IMR-90 (cell line): ENCODE results near the gene LOXL3. TPM values are rescaled to one million over a fixed set of nuclear protein-coding genes. Genes with fewer than 3 reads are reported as not detected.

Experiments
- ATAC-seq: fragments of 200-7000 bp; cut with Tn5 transposase; 2 replicates; pipeline ENCODE4 v1.9.1; 2020; ENCODE audit warnings: low read depth, mild to moderate bottlenecking, moderate library complexity
- BruUV-seq: library from RNA; stranded (reverse); fragments of 400-500 nt; replicated peaks from 2 replicates; lab custom pipeline; 2021; lab: Mats Ljungman, UMichigan
- CTCF ChIA-PET: fragments of 300-600 bp; formaldehyde crosslinking; extraction: SDS; loops from one replicate; lab custom pipeline; 2021; ENCODE audit warnings: antibody characterized with exemption; lab: Yijun Ruan, JAX
- POLR2A ChIA-PET: fragments of 300-600 bp; sonication (Branson Sonifier 250); formaldehyde crosslinking; loops from one replicate; lab custom pipeline; 2022; ENCODE audit warnings: antibody characterized with exemption; ENCODE audit not compliant: unreplicated experiment; lab: Charles Lee
- DNase-seq: peaks from one replicate; pipeline ENCODE4 v3.0.0; 2013
- H2AFZ ChIP-seq: replicated peaks from 2 replicates; pipeline ENCODE3; 2013; ENCODE audit warnings: low read length, mild to moderate bottlenecking; ENCODE audit not compliant: poor library complexity
- H2AK5ac ChIP-seq: 2 replicates; pipeline ENCODE4 v1.6.1; 2013; ENCODE audit warnings: low read depth, low read length, inconsistent platforms
- H2AK9ac ChIP-seq: replicated peaks from 2 replicates; pipeline ENCODE3; 2013; ENCODE audit warnings: mild to moderate bottlenecking, low read depth, low read length, moderate library complexity; ENCODE audit not compliant: poor library complexity
- H2BK120ac ChIP-seq: 2 replicates; pipeline ENCODE4 v1.6.1; 2013; ENCODE audit warnings: low read depth, low read length, inconsistent platforms
- H2BK15ac ChIP-seq: 3 replicates; pipeline ENCODE4 v1.6.1; 2013; ENCODE audit warnings: low read depth, low read length, inconsistent platforms
- H2BK20ac ChIP-seq: 2 replicates; pipeline ENCODE4 v1.6.1; 2013; ENCODE audit warnings: low read depth, mild to moderate bottlenecking, inconsistent platforms, low read length, moderate library complexity
- H2BK5ac ChIP-seq: 2 replicates; pipeline ENCODE4 v1.6.1; 2013; ENCODE audit warnings: mild to moderate bottlenecking, low read depth, low read length, inconsistent platforms; ENCODE audit not compliant: poor library complexity, severe bottlenecking
- H3K14ac ChIP-seq: replicated peaks from 2 replicates; pipeline ENCODE4 v1.6.1; 2013; ENCODE audit warnings: low read depth, low read length, inconsistent platforms
- H3K18ac ChIP-seq: 2 replicates; pipeline ENCODE4 v1.6.1; 2013; ENCODE audit warnings: low read depth, low read length, control low read depth
- H3K23ac ChIP-seq: 2 replicates; pipeline ENCODE4 v1.6.1; 2013; ENCODE audit warnings: low read depth, low read length, inconsistent platforms
- H3K27ac ChIP-seq: 2 replicates; pipeline ENCODE4 v1.5.1; 2013; ENCODE audit warnings: mild to moderate bottlenecking, control low read depth, low read length; ENCODE audit not compliant: insufficient read depth
- H3K27me3 ChIP-seq: 2 replicates; pipeline ENCODE4 v1.6.1; 2013; ENCODE audit warnings: low read length; ENCODE audit not compliant: control insufficient read depth, insufficient read depth
- H3K36me3 ChIP-seq: 2 replicates; pipeline ENCODE4 v1.6.1; 2013; ENCODE audit warnings: low read length, mixed read lengths; ENCODE audit not compliant: control insufficient read depth, insufficient read depth
- H3K4ac ChIP-seq: 2 replicates; pipeline ENCODE4 v1.6.1; 2013; ENCODE audit warnings: low read depth, low read length, inconsistent platforms
- H3K4me1 ChIP-seq: 2 replicates; pipeline ENCODE4 v1.6.1; 2013; ENCODE audit warnings: low read length, mixed read lengths; ENCODE audit not compliant: control insufficient read depth, insufficient read depth
- H3K4me2 ChIP-seq: 2 replicates; pipeline ENCODE4 v1.6.1; 2013; ENCODE audit warnings: low read depth, mild to moderate bottlenecking, control low read depth, low read length, moderate library complexity
- H3K4me3 ChIP-seq: 2 replicates; pipeline ENCODE4 v1.5.1; 2013; ENCODE audit warnings: low read depth, mild to moderate bottlenecking, control low read depth, low read length, moderate library complexity; ENCODE audit not compliant: insufficient read depth
- H3K56ac ChIP-seq: 2 replicates; pipeline ENCODE4 v1.6.1; 2013; ENCODE audit warnings: low read length, inconsistent platforms; ENCODE audit not compliant: insufficient read depth; ENCODE audit errors: extremely low read depth
- H3K79me1 ChIP-seq, 2 experiments: 2 replicates each; pipeline ENCODE4 v1.6.1; 2013; ENCODE audit warnings: low read length in 2 of 2, inconsistent platforms in 1 of 2, low read depth in 1 of 2
- H3K9ac ChIP-seq: 2 replicates; pipeline ENCODE4 v1.6.1; 2013; ENCODE audit warnings: low read depth, low read length, control low read depth
- H3K9me1 ChIP-seq: 2 replicates; pipeline ENCODE4 v1.6.1; 2013; ENCODE audit warnings: low read length, inconsistent platforms; ENCODE audit not compliant: insufficient read depth
- H3K9me3 ChIP-seq: 2 replicates; pipeline ENCODE4 v1.6.1; 2013; ENCODE audit warnings: low read length; ENCODE audit not compliant: control insufficient read depth, insufficient read depth
- H4K20me1 ChIP-seq: 2 replicates; pipeline ENCODE4 v1.6.1; 2013; ENCODE audit warnings: low read length, inconsistent platforms; ENCODE audit not compliant: insufficient read depth
- H4K5ac ChIP-seq: 2 replicates; pipeline ENCODE4 v1.6.1; 2013; ENCODE audit warnings: mild to moderate bottlenecking, low read depth, low read length, control low read depth
- H4K8ac ChIP-seq, 2 experiments: 2 replicates each; pipeline ENCODE4 v1.6.1; 2013; ENCODE audit warnings: low read depth in 2 of 2, low read length in 2 of 2, control low read depth in 1 of 2, inconsistent platforms in 1 of 2
- H4K91ac ChIP-seq: 2 replicates; pipeline ENCODE4 v1.6.1; 2013; ENCODE audit warnings: low read depth, low read length, inconsistent platforms; ENCODE audit not compliant: insufficient read depth
- CEBPB ChIP-seq: IDR thresholded peaks from 2 replicates; pipeline ENCODE4 v1.6.1; 2012; ENCODE audit warnings: low read depth, low read length, improper control_type of control experiment
- CHD1 ChIP-seq: IDR thresholded peaks from 2 replicates; pipeline ENCODE4 v1.6.1; 2012; ENCODE audit warnings: low read depth, low read length, improper control_type of control experiment
- ELK1 ChIP-seq: fragments of 150-350 bp; IDR thresholded peaks from 2 replicates; pipeline ENCODE4 v1.6.1; 2016; ENCODE audit warnings: low read depth, mild to moderate bottlenecking, low read length, moderate library complexity, borderline replicate concordance
- FOS ChIP-seq: fragments of 150-350 bp; IDR thresholded peaks from 2 replicates; pipeline ENCODE4 v1.6.1; 2016; ENCODE audit warnings: low read depth, low read length
- MAFK ChIP-seq: IDR thresholded peaks from 2 replicates; pipeline ENCODE4 v1.6.1; 2012; ENCODE audit warnings: low read depth, low read length, improper control_type of control experiment
- MXI1 ChIP-seq: IDR thresholded peaks from 2 replicates; pipeline ENCODE4 v1.6.1; 2012; ENCODE audit warnings: low read depth, mild to moderate bottlenecking, low read length, moderate library complexity, borderline replicate concordance
- NFE2L2 ChIP-seq: fragments of 150-350 bp; IDR thresholded peaks from 2 replicates; pipeline ENCODE4 v1.6.1; 2016; ENCODE audit warnings: low read depth, mild to moderate bottlenecking, low read length
- POLR2A ChIP-seq: IDR thresholded peaks from 2 replicates; pipeline ENCODE4 v1.6.1; 2012; ENCODE audit warnings: mild to moderate bottlenecking, low read depth, low read length
- RAD21 ChIP-seq: IDR thresholded peaks from 2 replicates; pipeline ENCODE4 v1.6.1; 2012; ENCODE audit warnings: low read length, improper control_type of control experiment
- RCOR1 ChIP-seq: IDR thresholded peaks from 2 replicates; pipeline ENCODE4 v1.6.1; 2012; ENCODE audit warnings: mild to moderate bottlenecking, low read length, improper control_type of control experiment; ENCODE audit not compliant: insufficient replicate concordance
- WGBS, 2 experiments: methylation state at CpG; one replicate each; pipeline versions ENCODE4 v1.1.5 to v1.1.7; 2013; ENCODE audit warnings: missing lambda C conversion rate in 2 of 2; ENCODE audit not compliant: insufficient read length in 1 of 2; ENCODE audit errors: extremely low coverage in 2 of 2; 5-methylcytosine and 5-hydroxymethylcytosine counted together
- dilution Hi-C: fragments of 300-500 bp; cut with HindIII; formaldehyde crosslinking; loops from one replicate; pipeline ENCODE4 v1.14.3; 2018; ENCODE audit warnings: low sequenced_read_pairs; ENCODE audit not compliant: unreplicated experiment
- in situ Hi-C: fragments of 300-500 bp; cut with MboI; formaldehyde crosslinking; loops from 3 replicates; pipeline ENCODE4 v1.14.3; 2019; ENCODE audit warnings: low sequenced_read_pairs, inconsistent platforms, mixed read lengths
- intact Hi-C: fragments of 100-400 bp; cut with micrococcal nuclease; formaldehyde crosslinking; loops from 2 replicates; pipeline ENCODE4 v1.10.0; 2022
- polyA plus RNA-seq, 3 experiments: library from polyadenylated mRNA; depleted of rRNA; stranded (reverse); fragments of >200 nt; gene quantifications; 2 replicates each; pipeline ENCODE4 v1.2.3, GENCODE V29; 2012; ENCODE audit warnings: low replicate concordance in 1 of 3
- total RNA-seq: library from RNA; depleted of rRNA; stranded (reverse); fragments of >200 nt; gene quantifications from 2 replicates; pipeline ENCODE4 v1.2.3, GENCODE V29; 2012

The LOXL3 gene
- total and polyA plus RNA-seq, 2 of the 4 experiments (the other 2 are of a cell fraction) = 17.9 to 23.4 TPM

GRCh38 chr2:74585406-74586185 is 31.9 kb upstream of the LOXL3 start:
- H3K9ac ChIP-seq = no peak overlapping the region
- H2BK5ac ChIP-seq = no peak overlapping the region
- H3K18ac ChIP-seq = peak overlapping the region; percentile 71
- H3K9me1 ChIP-seq = peaks cover 7% of the 10 kb centered on the region
- ChIA-PET CTCF (interaction anchor here (0.7 to 1.2 kb wide), 3 partner anchors 12 to 83 kb away, joined by 3 read pairs; no protein-coding TSS in a partner anchor), POLR2A (interaction anchor here (0.6 kb wide), 1 partner anchor 56 kb away, joined by 4 read pairs; the partner anchor contains the start of genes AUP1 and HTRA2)
- intact Hi-C loops = loop anchor here (2.0 kb wide), 1 partner anchor 291 kb away; no protein-coding TSS in a partner anchor
- peak overlapping the region; percentile 91; the same call in 2 of the 3 replicates for H2BK15ac ChIP-seq
- dilution Hi-C loops = no loop called here
- no peaks in the 10 kb centered on the region for H4K20me1 ChIP-seq
- H3K4me3 ChIP-seq = no peak overlapping the region
- H3K14ac ChIP-seq = 0 out of 2 replicates have a peak overlapping the region, but pooled peaks have one; percentile 3
- no peak for TF ChIP-seq FOS
- no peak for TF ChIP-seq CEBPB
- no peak for TF ChIP-seq POLR2A
- TF ChIP-seq RAD21 = no peak
- no peak for TF ChIP-seq CHD1
- TF ChIP-seq RCOR1 = no peak
- TF ChIP-seq NFE2L2 = no peak
- no peak for TF ChIP-seq ELK1
- no peak for TF ChIP-seq MAFK
- TF ChIP-seq MXI1 = no peak
- in situ Hi-C loops = no loop called here
- H3K36me3 ChIP-seq = no peaks in the 10 kb centered on the region
- H2AFZ ChIP-seq = no peak overlapping the region
- no peaks in the 10 kb centered on the region for H3K79me1 ChIP-seq
- H4K8ac ChIP-seq = peak overlapping the region in 1 of 2 experiments; percentile 58; a peak in 3 of 4 replicates
- H3K23ac ChIP-seq = peak overlapping the region; percentile 53; the same call in 1 of the 2 replicates
- H3K56ac ChIP-seq = no peak overlapping the region
- peaks cover 10% of the 10 kb centered on the region for H3K4me1 ChIP-seq
- no CpG with 5 or more reads among the region's 4 CpGs for WGBS, 2 experiments
- BruUV-seq = no TSS peak
- peak overlapping the region; percentile 54; the same call in 1 of the 2 replicates for H2BK20ac ChIP-seq
- H3K27me3 ChIP-seq = peaks cover 3% of the 10 kb centered on the region
- H3K9me3 ChIP-seq = no peaks in the 10 kb centered on the region
- peak overlapping the region; percentile 73 for H3K4me2 ChIP-seq
- H2AK9ac ChIP-seq = no peak overlapping the region
- DNase-seq = no peak
- peak overlapping the region; percentile 49 for H4K5ac ChIP-seq
- H2BK120ac ChIP-seq = peak overlapping the region; percentile 33; the same call in 1 of the 2 replicates
- H2AK5ac ChIP-seq = peak overlapping the region; percentile 68; the same call in 1 of the 2 replicates
- H3K4ac ChIP-seq = peak overlapping the region; percentile 14; the same call in 1 of the 2 replicates
- no peak overlapping the region for H3K27ac ChIP-seq
- peak overlapping the region; percentile 35; the same call in 1 of the 2 replicates for H4K91ac ChIP-seq
- ATAC-seq = no peak
